Caco-2 (cell line): ENCODE data around the gene CTNND2. TPM values are rescaled to one million over a fixed set of nuclear protein-coding genes. Genes with fewer than 3 reads are reported as not detected.

Experiments
- BruUV-seq: library from RNA; stranded (reverse); fragments of 400-500 nt; replicated peaks from 2 replicates; lab custom pipeline; 2021; lab: Mats Ljungman, UMichigan
- CTCF ChIA-PET: fragments of 300-600 bp; sonication (Branson Sonifier 250); formaldehyde crosslinking; loops from one replicate; lab custom pipeline; 2022; ENCODE audit warnings: antibody characterized with exemption; lab: Charles Lee
- POLR2A ChIA-PET: fragments of 300-600 bp; sonication (Branson Sonifier 250); formaldehyde crosslinking; loops from one replicate; lab custom pipeline; 2022; ENCODE audit warnings: antibody characterized with exemption; lab: Charles Lee
- DNase-seq, 2 experiments: peaks; one replicate each; pipeline versions ENCODE4 v3.0.0 to v3.0.0-alpha.2; 2020 to 2022
- H3K27me3 ChIP-seq: replicated peaks from 2 replicates; pipeline ENCODE4 v1.6.0; 2011; ENCODE audit warnings: low read length; ENCODE audit not compliant: control insufficient read depth, insufficient read depth
- H3K36me3 ChIP-seq: 2 replicates; pipeline ENCODE4 v1.5.1; 2011; ENCODE audit warnings: low read length; ENCODE audit not compliant: control insufficient read depth, insufficient read depth
- H3K4me1 ChIP-seq: fragments of 250-450 bp; sonication (Bioruptor Pico); 2 replicates; pipeline ENCODE4 v1.5.1; 2020; ENCODE audit warnings: mild to moderate bottlenecking
- H3K4me3 ChIP-seq: 2 replicates; pipeline ENCODE4 v1.5.1; 2011; ENCODE audit warnings: low read depth, mild to moderate bottlenecking, control low read depth, low read length
- H3K9me3 ChIP-seq: fragments of 250-450 bp; sonication (Bioruptor Pico); 2 replicates; pipeline ENCODE4 v1.5.1; 2020; ENCODE audit warnings: mild to moderate bottlenecking, moderate library complexity
- H3K27ac Mint-ChIP-seq: one replicate; pipeline ENCODE4 v1.8.0; 2022; ENCODE audit warnings: mixed read lengths; ENCODE audit not compliant: unreplicated experiment
- H3K27me3 Mint-ChIP-seq: one replicate; pipeline ENCODE4 v1.8.0; 2022; ENCODE audit warnings: mixed read lengths; ENCODE audit not compliant: insufficient read depth, unreplicated experiment
- H3K36me3 Mint-ChIP-seq: one replicate; pipeline ENCODE4 v1.8.0; 2022; ENCODE audit warnings: mild to moderate bottlenecking, mixed read lengths; ENCODE audit not compliant: insufficient read depth, unreplicated experiment
- H3K4me1 Mint-ChIP-seq: one replicate; pipeline ENCODE4 v1.8.0; 2022; ENCODE audit warnings: low read depth, mixed read lengths; ENCODE audit not compliant: unreplicated experiment
- H3K4me3 Mint-ChIP-seq: one replicate; pipeline ENCODE4 v1.8.0; 2022; ENCODE audit warnings: mild to moderate bottlenecking, moderate library complexity, mixed read lengths; ENCODE audit not compliant: unreplicated experiment
- H3K9me3 Mint-ChIP-seq: one replicate; pipeline ENCODE4 v1.8.0; 2022; ENCODE audit warnings: mixed read lengths; ENCODE audit not compliant: unreplicated experiment
- intact Hi-C: fragments of 100-400 bp; cut with micrococcal nuclease; formaldehyde crosslinking; loops from one replicate; pipeline ENCODE4 v1.10.0; 2022; ENCODE audit not compliant: unreplicated experiment
- total RNA-seq: library from RNA; stranded (reverse); gene quantifications from 2 replicates; pipeline ENCODE4 v1.2.3, GENCODE V29; 2022
- TF ChIP-seq, protein P1 (sequence below), 2 experiments: fragments of 200-600 bp in 1 of 2; IDR thresholded peaks; 1 replicate in 1 of 2; 2 replicates in 1 of 2; pipeline versions ENCODE4 v1.5.1 to v1.8.0; 2011 to 2022; ENCODE audit warnings: antibody characterized with exemption in 1 of 2, control low read depth in 1 of 2, inconsistent platforms in 1 of 2, low read depth in 1 of 2, low read length in 1 of 2, mild to moderate bottlenecking in 1 of 2, moderate library complexity in 1 of 2; ENCODE audit not compliant: insufficient read depth in 1 of 2, severe bottlenecking in 1 of 2, unreplicated experiment in 1 of 2

The CTNND2 gene
- total RNA-seq, 1 experiment from 2014 or later: 0.32 TPM

GRCh38 chr5:11052871-11053270 is 851.4 kb downstream of the CTNND2 start:
- DNase-seq: no peak
- Histone ChIP-seq H3K27me3 (no peaks in the 10 kb centered on the region), H3K9me3 (peaks cover 6% of the 10 kb centered on the region; the same call in 1 of the 2 replicates), H3K4me1 (no peaks in the 10 kb centered on the region), H3K36me3 (no peaks in the 10 kb centered on the region), H3K4me3 (no peak overlapping the region)
- Mint-ChIP-seq H3K27me3 (peaks cover 2% of the 10 kb centered on the region), H3K4me3 (no peak overlapping the region), H3K36me3 (no peaks in the 10 kb centered on the region), H3K9me3 (peaks cover 9% of the 10 kb centered on the region), H3K4me1 (peaks cover 2% of the 10 kb centered on the region), H3K27ac (no peak overlapping the region)
- ChIA-PET POLR2A (no interaction called here), CTCF (interaction anchor here (0.6 kb wide), 1 partner anchor 667 kb away, joined by 3 read pairs; no protein-coding TSS in a partner anchor)
- intact Hi-C loops: no loop called here
- TF ChIP-seq, protein P1, sequence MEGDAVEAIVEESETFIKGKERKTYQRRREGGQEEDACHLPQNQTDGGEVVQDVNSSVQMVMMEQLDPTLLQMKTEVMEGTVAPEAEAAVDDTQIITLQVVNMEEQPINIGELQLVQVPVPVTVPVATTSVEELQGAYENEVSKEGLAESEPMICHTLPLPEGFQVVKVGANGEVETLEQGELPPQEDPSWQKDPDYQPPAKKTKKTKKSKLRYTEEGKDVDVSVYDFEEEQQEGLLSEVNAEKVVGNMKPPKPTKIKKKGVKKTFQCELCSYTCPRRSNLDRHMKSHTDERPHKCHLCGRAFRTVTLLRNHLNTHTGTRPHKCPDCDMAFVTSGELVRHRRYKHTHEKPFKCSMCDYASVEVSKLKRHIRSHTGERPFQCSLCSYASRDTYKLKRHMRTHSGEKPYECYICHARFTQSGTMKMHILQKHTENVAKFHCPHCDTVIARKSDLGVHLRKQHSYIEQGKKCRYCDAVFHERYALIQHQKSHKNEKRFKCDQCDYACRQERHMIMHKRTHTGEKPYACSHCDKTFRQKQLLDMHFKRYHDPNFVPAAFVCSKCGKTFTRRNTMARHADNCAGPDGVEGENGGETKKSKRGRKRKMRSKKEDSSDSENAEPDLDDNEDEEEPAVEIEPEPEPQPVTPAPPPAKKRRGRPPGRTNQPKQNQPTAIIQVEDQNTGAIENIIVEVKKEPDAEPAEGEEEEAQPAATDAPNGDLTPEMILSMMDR (IDR thresholded peaks at IDR 0.05; ENCODE audit: insufficient read depth in 1 of 2, low read depth in 1 of 2, low read length in 1 of 2, severe bottlenecking in 1 of 2, unreplicated experiment in 1 of 2): no peak
- no TSS peak for BruUV-seq

- no peak overlapping the region for H3K27ac Mint-ChIP-seq
- peaks cover 2% of the 10 kb centered on the region for H3K27me3 Mint-ChIP-seq
- no TSS peak for BruUV-seq
- H3K9me3 Mint-ChIP-seq: no peaks in the 10 kb centered on the region
- Histone ChIP-seq H3K9me3 (no peaks in the 10 kb centered on the region), H3K27me3 (no peaks in the 10 kb centered on the region), H3K4me3 (no peak overlapping the region), H3K4me1 (0 out of 2 replicates have a peak, but pooled peaks cover 3% of the 10 kb centered on the region), H3K36me3 (no peaks in the 10 kb centered on the region)
- H3K36me3 Mint-ChIP-seq: peaks cover 3% of the 10 kb centered on the region
- H3K4me3 Mint-ChIP-seq: no peak overlapping the region
- ChIA-PET POLR2A (no interaction called here), CTCF (no interaction called here)
- DNase-seq: no peak
- TF ChIP-seq, protein P1 (IDR thresholded peaks at IDR 0.05; ENCODE audit: insufficient read depth in 1 of 2, low read depth in 1 of 2, low read length in 1 of 2, severe bottlenecking in 1 of 2, unreplicated experiment in 1 of 2): no peak
- intact Hi-C loops: no loop called here
- peaks cover 6% of the 10 kb centered on the region for H3K4me1 Mint-ChIP-seq
Observed at GRCh38 chr5:11050596-11051304, 853.5 kb downstream of the CTNND2 start.

- Histone ChIP-seq H3K4me3 (no peak overlapping the region), H3K36me3 (no peaks in the 10 kb centered on the region), H3K4me1 (0 out of 2 replicates have a peak, but pooled peaks cover 3% of the 10 kb centered on the region), H3K27me3 (no peaks in the 10 kb centered on the region), H3K9me3 (no peaks in the 10 kb centered on the region)
- Mint-ChIP-seq H3K36me3 (peaks cover 5% of the 10 kb centered on the region), H3K9me3 (no peaks in the 10 kb centered on the region), H3K27ac (no peak overlapping the region), H3K4me3 (no peak overlapping the region), H3K4me1 (peaks cover 6% of the 10 kb centered on the region), H3K27me3 (no peaks in the 10 kb centered on the region)
- ChIA-PET POLR2A (no interaction called here), CTCF (interaction anchor here (0.6 kb wide), 1 partner anchor 18 kb away, joined by 4 read pairs; no protein-coding TSS in a partner anchor)
- TF ChIP-seq, protein P1 (IDR thresholded peaks at IDR 0.05; ENCODE audit: insufficient read depth in 1 of 2, low read depth in 1 of 2, low read length in 1 of 2, severe bottlenecking in 1 of 2, unreplicated experiment in 1 of 2): peak in 1 of 2 experiments; percentile 13
- intact Hi-C loops: loop anchor here (1.0 to 5.0 kb wide), 2 partner anchors 134 to 181 kb away; no protein-coding TSS in a partner anchor
- BruUV-seq: no TSS peak
- DNase-seq: peak in 1 of 2 experiments; percentile 22
Observed at GRCh38 chr5:11048760-11049159, 855.5 kb downstream of the CTNND2 start.
